CD4-positive, alpha-beta T cell treated with Interleukin-4 for 1 hour (primary cell): ENCODE measurements around the gene SUPV3L1.
"Not testable (repeated sequence)": the region's sequence is repeated elsewhere in the genome, so short reads cannot be mapped to it uniquely, and the experiment has no call there.

Experiments
- DNase-seq, 2 donors: peaks; one replicate each; pipeline ENCODE4 v3.0.0-alpha.2; 2020 to 2022

The SUPV3L1 gene

DNA sequence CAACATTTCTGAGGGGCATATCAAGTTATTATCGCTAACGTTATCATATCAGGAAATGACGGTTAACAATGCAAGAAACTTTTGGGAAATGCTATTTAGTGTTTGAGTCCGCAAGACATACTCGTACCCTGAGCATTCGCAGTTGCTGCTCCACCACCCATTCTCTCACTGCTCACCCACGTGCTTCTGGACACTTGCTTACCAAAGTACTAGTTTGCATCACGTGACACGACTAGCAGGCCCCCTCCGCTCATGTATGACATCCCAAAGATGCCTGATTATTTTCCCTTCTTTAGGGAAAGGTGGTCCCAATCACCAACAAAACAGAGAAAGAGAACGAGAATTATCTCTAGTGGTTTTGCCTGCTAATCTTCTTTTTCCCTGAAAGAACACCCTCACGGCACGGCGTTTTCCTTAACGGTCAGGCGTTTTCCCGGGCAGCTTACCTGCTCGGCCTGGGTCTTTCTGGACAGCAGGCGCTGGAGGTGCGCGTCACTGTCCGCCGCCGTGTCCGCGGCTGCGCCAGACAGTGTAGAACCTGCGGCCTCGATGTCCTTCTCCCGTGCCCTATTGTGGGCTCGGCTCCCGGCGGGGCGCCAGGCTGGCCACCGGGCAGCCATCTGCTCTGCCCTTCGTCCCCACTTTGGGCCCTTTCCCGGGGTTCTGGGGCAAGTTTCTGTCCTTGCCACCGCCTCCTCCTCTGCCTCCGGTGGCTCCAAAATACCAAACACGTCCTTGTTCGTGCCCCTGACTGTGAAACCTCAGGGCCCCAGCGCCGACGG is at the start of gene SUPV3L1:
TSS of gene SUPV3L1 (plus strand) at position 492 of the 782 bp plus-strand sequence. CDS start at position 550, 58 bp downstream.
- DNase-seq, result peak; percentile 93

DNA sequence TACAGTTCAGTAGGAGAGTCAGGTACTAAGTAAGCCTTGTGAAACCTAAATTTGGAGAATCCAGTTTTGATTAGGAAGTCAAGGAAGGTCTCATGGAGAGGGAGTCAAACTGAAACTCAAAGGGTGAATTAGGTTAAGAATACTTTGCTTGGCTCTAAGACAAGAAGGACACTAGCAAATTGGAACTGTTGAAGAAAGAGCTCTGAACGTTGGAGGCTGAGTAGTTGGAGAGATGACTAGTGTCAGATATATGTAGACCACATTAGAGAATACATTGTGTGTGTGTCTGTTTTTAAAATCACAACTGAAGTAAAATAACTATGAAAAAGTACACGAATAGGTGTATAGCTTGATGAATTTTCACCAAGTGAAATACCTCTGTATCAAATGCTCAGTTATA is 49.8 kb upstream of the SUPV3L1 start:
- DNase-seq, result no peak

DNA sequence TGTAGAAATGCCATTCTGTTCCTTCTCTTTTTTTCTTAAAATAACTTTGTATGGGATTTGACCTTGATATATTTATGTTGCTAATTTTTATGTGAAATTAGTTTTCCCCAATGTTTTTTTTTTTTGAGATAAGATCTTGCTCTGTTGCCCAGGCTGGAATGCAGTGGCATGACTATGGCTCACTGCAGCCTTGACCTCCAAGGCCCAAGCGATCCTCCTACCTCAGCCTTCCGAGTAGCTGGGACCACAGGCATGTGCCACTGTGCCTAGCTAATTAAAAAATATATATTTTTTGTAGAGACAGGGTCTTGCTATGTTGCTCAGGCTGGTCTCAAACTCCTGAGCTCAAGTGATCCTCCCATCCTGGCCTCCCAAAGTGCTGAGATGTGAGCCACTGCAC is 40.1 kb upstream of the SUPV3L1 start:
- no peak for DNase-seq

DNA sequence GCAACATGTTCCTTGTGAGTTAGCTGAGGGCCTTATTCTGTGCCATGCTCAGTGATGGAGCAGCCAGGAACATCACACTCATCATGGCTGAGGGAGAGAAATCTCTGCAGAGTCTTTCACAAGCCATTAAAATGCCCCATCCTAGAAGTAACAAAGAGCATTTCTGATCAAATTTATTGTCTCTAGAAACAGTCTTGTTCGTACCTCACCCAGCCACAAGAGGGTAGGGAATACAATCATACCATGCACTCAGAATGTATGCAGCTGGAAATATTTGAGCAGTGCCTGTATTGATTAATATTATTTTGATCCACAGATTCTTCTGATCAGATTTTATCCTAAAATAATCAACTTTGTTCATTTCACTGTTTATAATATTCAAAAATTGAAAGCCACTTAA is 38.7 kb upstream of the SUPV3L1 start:
- no peak for DNase-seq

DNA sequence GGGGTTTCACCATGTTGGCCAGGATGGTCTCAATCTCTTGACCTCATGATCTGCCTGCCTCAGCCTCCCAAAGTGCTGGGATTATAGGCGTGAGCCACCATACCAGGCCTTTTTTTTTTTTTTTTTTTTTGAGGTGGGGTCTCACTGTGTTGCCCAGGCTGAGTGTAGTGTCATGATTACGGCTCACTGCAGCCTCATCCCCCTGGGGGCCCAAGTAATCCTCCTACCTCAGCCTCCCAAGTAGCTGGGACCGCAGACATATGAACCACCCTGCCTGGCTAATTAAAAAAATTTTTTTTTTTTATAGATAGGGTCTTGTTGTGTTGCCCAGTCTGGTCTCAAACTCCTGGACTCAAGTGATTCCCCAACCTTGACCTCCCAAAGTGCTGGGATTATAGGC is 38.0 kb upstream of the SUPV3L1 start:
- DNase-seq, result not testable (repeated sequence)

DNA sequence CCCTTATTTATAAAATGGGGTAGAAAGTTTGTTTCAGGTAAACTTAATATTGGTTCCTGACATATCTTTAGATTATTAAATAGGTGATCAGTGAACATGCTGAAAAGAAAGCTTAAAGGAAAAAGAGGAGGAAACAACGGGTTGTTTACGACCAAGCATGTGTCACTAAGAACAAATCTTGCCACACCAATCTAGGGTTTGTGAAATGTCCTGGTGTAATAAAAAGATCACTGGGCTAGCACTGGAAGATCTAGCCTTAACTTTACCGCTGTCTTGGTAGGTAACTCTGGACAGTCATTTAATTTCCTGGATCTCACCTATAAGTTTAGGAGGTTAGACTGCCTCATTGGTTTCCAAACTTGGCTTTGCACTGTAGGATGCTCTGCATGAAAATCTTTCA is 37.1 kb upstream of the SUPV3L1 start:
- DNase-seq, result no peak

DNA sequence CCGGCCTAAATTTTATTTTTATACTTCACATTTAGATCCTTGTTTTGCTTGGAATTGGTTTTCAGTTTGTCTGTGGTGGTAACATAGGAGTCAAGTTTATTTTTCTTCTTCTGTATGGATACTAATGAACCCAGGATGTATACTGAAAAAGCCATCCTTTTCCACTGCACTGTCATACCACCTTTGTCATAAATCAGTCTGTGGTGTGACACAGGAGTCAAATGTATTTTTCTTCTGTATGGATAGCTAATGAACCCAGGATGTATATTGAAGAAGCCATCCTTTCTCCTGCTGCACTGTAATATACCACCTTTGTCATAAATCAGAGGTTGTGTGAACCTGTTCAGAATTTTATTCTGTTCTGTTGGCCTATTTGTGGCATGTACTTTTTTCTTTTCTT is 34.7 kb upstream of the SUPV3L1 start:
- DNase-seq, result no peak

DNA sequence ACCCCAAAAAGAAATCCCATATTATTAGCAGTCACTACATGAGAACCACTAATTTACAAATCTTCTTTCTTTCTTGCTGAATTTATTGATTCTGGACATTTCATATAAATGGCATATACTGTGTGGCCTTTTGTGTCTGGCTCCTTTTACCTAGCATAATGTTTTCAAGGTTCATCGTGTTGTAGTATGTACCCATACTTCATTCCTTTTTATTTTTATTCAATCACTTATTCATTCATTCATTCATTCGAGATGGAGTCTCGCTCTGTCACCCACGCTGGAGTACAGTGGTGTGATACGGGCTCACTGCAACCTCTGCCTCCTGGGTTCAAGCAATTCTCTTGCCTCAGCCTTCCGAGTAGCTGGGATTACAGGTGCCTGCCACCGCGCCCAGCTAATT is 34.2 kb upstream of the SUPV3L1 start:
- no peak for DNase-seq

DNA sequence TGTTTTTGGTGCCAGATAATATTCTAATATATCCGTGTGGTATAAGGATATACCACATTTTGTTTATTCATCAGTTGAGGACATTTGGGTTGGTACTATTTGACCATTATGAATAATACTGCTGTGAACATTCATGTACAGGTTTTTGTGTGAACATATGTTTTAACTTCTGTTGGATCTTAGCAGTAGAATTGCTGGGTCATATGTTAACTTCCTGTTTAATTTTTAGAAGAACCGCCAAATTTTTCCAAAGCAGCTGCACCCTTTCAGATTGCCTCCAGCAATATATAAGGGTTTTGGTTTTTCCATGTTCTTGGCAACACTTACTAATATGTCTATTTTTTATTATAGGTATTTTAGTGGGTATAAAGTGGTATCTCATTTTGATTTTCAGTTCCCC is 33.3 kb upstream of the SUPV3L1 start:
- no peak for DNase-seq

DNA sequence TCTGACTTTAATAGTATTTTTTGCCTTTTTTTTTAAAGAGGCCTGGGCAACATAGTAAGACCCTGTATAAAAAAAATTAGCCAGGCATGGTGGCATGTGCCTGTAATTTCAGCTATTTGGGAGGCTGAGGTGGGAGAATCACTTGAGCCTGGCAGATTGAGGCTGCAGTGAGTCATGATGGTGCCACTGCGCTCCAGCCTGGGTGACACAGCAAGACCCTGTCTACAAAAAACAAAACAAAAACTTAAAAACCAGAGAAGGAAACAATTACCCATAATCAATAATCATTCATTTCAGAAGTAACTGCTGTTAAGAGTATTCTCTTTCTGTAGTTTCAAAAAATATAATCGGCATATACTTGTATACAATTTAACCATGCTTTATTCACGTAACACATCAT is 28.1 kb upstream of the SUPV3L1 start:
- DNase-seq, result no peak

DNA sequence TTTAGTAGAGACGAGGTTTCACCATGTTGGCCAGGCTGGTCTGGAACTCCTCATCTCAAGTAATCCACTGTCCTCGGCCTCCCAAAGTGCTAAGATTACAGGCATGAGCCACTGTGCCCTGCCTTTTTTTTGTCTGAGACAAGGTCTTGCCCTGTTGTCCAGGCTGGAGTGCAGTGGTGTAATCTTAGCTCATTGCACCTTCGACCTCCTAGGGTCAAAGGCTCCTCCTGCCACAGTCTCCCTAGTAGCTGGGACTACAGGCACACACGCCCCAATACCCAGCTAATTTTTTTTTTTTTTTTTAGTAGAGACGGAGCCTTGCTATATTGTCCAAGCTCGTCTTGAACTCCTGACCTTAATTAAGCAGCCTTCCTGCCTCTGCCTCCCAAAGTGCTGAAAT is 26.8 kb upstream of the SUPV3L1 start:
- DNase-seq, result no peak

DNA sequence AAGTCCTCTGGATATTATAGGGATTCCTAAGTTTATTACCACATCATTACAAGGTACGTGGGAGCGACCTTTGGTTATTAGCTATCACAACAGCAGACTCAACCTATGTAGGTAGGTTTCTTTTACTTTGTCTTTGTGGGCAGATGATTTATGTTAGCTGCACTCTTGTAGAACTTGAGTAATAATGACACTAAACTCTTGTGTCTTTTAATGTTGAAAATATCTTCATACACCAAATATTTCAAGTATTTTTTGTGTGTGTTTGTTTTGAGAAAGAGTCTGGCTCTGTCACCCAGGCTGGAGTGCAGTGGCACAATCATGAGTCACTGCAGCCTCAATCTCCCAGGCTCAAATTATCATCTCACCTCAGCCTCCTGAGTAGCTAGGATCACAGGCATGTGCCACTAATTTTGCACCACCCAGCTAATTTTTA is 19.2 kb upstream of the SUPV3L1 start:
- no peak for DNase-seq

DNA sequence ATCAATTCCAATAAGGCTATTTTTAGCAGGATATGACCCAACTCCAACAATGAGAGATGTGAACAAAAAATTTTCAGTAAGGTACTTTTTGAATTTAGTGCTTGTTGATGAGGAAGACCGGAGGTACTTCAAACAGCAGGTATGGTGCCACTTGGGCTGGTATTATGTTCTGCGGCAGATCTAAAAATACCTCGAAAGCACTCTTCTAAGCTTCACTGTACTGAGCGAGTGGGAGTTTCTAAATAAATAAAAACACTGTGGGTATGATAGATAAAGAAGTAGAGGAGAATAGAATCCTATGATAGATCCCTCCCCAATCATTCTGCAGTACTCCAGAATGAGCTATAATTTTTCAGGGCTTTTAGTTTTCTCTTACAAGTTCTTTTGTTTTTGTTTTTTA is 11.5 kb upstream of the SUPV3L1 start:
- no peak for DNase-seq

DNA sequence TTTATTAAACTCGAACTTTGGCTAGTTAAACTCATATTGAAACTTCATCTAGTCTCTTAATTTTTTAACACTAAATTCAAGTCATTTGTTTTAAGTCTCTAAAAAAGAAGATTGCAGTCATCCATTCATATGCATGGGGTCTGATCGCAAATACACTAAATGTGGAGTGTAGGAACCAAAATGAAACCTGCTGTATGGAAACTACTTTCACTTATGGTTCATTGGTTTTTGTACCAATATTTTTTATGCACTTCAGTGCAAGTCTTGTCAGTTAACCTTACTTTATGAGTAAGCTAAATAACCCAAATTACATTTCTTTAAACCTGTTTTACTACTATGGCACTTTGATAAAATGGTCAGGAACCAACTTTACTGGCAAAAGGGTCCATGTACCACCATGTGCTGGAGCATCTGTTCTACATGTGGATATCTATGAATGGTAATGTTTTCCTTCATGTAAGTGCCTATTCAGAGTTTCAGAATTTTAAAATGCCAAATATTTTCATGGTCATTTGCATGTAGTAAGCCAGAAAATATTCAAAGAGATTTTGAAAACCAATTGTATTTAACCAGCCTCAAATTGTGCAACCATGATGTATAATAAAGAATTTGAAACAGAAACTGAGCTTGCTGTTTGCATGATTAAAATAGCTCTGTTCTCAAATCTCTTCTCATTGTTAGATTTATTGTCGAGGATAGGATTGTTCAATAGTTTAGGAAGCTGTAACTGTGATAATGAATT is 7.6 kb upstream of the SUPV3L1 start:
- no peak for DNase-seq

DNA sequence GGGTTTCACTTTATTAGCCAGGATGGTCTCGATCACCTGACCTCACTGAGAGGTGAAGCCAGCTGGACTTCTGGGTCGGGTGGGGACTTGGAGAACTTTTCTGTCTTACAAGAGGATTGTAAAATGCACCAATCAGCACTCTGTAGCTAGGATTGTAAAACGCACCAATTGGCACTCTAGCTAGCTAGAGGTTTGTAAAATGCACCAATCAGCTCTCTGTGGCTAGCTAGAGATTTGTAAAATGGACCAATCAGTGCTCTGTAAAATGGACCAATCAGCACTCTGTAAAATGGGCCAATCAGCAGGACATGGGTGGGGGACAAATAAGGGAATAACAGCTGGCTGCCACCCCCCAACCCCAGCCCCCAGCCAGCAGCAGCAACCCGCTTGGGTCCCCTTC is 4.7 kb upstream of the SUPV3L1 start:
- DNase-seq, result not testable (repeated sequence)

DNA sequence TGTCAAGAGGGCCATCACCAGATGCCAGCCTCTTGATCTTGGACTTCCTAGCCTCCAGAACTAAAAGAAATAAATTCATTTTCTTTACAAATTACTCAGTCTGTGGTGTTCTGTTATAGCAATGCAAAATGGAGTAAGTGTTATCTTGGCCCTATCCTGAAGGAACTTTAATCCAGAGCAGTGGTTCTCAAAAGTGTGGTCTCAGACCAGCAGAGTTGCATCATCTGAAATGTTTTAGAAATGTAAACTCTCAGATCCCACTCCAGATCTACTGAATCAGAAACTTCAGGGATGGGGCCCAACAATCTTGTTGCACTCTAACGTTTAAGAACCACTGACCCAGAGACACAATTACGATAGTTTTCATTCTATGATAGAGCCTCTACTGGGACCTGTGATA is 3.2 kb upstream of the SUPV3L1 start:
- no peak for DNase-seq

DNA sequence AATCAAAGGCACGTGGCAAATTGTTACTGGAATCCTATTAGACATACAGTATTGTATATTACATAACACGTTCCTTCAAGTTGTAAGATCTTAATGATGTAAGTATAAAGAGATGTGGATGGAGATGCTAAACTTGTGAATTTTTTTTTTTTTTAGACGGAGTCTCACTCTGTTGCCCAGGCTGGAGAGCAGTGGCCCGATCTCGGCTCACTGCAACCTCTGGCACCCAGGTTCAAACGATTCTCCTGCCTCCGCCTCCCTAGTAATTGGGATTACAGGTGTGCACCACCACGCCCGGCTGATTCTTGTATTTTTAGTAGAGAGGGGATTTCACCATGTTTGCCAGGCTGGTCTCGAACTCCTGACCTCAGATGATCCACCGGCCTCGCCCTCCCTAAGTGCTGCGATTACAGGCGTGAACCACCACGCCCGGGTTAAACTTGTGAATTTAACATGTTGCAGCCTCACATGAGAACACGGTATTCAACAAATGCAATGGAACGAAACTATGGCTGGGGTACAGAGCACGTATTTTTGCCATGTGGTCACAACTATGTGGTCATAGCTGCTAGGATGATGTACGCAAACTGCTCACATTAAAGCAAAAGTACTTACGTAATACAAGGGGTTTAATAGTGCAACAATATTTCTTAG is 818 bp upstream of the SUPV3L1 start:
- DNase-seq, result peak in 1 of 2 donors; percentile 56

DNA sequence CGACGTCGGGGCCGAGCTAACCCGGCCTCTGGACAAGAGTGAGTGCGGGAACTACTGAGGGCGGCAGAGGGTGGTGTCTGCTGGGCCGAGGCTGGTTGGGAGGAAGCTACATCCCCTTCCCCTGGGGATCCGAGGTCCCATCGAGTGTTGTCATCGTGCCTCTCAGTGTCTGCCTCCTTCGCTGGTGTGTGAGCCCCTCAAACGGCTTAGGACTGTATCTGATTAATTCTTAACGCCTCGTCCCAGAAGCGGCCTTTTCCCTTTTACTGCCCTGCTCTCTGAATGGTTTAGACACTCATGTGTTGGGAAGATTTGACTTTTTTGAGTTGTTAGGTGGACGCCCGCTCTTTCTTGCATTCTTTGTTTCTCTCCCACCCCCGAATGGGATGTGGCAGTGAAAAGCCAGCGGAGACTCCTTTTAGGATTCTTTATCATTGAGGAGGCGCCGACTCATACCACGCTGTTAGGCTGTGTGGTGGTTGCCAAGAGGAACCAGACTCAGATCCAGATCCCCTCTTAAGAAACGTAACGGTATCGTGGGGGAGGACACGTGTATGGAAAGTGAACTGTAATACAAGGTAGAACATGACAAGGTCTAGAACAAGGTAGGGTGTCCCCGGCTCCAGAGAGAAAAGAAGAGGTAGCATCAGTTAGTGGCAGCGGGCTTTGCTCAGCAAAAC is 631 bp downstream of the SUPV3L1 start:
- DNase-seq, result peak in 1 of 2 donors; percentile 18

DNA sequence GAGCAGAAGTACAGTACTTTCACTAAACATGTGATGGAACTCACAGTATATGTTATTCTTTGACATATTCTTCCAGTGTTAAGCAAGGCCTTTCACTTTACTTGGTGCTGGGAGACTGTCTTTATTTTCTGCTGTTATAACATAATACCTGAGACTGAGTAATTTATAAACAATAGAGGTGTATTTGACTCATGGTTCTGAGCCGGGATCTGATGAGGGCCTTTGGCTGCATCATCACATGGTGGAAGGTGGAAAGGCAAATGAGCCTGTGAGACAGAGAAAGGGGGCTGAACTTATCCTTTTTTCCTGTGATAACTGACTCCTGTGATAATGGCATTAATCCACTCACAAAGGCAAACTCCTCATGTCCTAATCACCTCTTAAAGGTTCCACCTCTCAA is 1.4 kb downstream of the SUPV3L1 start:
- no peak for DNase-seq

DNA sequence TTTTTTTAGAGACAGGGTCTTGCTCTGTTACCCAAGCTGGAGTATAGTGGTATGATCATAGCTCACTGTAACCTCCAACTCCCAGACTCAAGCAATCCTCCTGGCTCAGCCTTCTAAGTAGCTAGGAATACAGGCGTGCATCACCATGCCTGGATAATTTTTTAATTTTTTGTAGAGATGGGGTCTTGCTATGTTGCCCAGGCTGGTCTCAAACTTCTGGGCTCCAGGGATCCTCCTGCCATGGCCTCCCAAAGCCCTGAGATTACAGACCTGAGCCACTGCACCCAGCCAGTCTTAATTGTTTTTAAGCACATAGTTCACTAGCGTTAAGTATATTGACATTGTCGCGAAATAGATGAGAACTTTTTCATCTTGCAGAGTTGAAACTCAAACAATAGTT is 2.0 kb downstream of the SUPV3L1 start:
- no peak for DNase-seq

DNA sequence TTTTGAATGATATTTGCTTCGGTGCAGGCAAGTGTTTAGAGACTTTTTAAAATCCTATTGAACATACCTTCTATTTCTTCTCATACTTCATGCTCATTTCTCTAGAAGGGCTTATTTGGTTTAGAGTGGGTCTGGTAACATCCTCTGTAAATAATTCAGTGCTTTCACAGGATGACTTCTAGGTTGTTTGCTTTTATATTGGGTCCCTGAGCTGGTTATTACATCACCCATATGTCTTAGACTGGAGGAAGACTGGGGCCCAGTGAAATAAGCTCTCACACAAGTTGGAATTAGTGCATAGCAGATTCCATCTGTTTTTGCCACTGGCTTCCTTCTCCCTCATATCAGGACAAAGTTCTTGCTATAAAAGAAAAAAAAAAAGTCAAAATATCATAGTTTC is 6.5 kb downstream of the SUPV3L1 start:
- no peak for DNase-seq

DNA sequence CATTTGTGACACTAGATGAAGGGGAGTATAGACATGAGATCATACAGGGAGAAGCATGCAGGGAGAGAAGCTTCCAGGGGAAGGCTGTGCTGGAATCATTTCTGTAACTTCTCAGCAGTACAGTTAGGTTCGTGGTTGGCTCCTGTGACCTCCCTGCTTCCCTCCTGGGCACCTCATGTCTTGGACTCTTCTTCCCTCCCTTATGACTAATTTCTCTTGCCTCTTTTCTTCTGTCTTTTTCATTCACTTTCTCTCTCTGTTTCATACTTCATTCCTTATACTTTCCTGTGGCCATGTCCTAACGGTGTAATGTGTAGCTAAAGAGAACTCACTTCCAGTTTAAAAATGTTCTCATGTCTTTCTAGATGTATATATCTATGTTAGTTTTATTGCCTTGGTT is 21.0 kb downstream of the SUPV3L1 start:
- DNase-seq, result no peak

DNA sequence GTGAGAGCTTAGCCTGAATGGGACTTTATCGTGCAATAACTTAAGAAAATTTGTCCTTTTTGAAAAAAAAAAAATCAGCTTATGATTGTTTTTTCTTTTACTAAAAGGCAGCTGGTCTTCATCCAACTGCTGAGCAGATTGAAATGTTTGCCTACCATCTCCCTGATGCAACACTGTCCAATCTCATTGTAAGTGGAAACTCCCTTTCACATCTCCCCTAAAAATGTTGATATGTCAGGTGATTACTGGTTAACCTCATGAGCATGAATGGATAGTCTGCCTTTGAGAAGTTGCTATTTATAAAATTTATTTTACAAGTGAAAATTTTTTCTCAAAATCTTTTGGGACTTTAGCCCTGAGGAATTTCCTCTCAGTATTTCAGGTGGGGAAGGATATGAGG is 22.3 kb downstream of the SUPV3L1 start:
- DNase-seq, result peak in 1 of 2 donors; percentile 43
